HL-60 (cell line): Measurements from ENCODE around the gene SKIC8.

Source experiments
- GABPA ChIP-seq: IDR thresholded peaks from 2 replicates; pipeline ENCODE4 v1.6.1; 2012; ENCODE audit warnings: low read depth
- POLR2AphosphoS5 ChIP-seq: IDR thresholded peaks from 2 replicates; pipeline ENCODE4 v1.6.1; 2012; ENCODE audit warnings: low read depth
- TF ChIP-seq, protein P1 (sequence below): IDR thresholded peaks from one replicate; pipeline ENCODE4 v1.5.1; 2011; ENCODE audit warnings: low read length, control low read depth, inconsistent platforms; ENCODE audit not compliant: insufficient read depth
- TF ChIP-seq, protein P2 (sequence below): IDR thresholded peaks from 2 replicates; pipeline ENCODE4 v1.6.1; 2012; ENCODE audit warnings: low read depth; ENCODE audit not compliant: insufficient replicate concordance

- TF ChIP-seq, protein P1, sequence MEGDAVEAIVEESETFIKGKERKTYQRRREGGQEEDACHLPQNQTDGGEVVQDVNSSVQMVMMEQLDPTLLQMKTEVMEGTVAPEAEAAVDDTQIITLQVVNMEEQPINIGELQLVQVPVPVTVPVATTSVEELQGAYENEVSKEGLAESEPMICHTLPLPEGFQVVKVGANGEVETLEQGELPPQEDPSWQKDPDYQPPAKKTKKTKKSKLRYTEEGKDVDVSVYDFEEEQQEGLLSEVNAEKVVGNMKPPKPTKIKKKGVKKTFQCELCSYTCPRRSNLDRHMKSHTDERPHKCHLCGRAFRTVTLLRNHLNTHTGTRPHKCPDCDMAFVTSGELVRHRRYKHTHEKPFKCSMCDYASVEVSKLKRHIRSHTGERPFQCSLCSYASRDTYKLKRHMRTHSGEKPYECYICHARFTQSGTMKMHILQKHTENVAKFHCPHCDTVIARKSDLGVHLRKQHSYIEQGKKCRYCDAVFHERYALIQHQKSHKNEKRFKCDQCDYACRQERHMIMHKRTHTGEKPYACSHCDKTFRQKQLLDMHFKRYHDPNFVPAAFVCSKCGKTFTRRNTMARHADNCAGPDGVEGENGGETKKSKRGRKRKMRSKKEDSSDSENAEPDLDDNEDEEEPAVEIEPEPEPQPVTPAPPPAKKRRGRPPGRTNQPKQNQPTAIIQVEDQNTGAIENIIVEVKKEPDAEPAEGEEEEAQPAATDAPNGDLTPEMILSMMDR = no peak
- no peak for TF ChIP-seq POLR2AphosphoS5
- no peak for TF ChIP-seq GABPA
- TF ChIP-seq, protein P2, sequence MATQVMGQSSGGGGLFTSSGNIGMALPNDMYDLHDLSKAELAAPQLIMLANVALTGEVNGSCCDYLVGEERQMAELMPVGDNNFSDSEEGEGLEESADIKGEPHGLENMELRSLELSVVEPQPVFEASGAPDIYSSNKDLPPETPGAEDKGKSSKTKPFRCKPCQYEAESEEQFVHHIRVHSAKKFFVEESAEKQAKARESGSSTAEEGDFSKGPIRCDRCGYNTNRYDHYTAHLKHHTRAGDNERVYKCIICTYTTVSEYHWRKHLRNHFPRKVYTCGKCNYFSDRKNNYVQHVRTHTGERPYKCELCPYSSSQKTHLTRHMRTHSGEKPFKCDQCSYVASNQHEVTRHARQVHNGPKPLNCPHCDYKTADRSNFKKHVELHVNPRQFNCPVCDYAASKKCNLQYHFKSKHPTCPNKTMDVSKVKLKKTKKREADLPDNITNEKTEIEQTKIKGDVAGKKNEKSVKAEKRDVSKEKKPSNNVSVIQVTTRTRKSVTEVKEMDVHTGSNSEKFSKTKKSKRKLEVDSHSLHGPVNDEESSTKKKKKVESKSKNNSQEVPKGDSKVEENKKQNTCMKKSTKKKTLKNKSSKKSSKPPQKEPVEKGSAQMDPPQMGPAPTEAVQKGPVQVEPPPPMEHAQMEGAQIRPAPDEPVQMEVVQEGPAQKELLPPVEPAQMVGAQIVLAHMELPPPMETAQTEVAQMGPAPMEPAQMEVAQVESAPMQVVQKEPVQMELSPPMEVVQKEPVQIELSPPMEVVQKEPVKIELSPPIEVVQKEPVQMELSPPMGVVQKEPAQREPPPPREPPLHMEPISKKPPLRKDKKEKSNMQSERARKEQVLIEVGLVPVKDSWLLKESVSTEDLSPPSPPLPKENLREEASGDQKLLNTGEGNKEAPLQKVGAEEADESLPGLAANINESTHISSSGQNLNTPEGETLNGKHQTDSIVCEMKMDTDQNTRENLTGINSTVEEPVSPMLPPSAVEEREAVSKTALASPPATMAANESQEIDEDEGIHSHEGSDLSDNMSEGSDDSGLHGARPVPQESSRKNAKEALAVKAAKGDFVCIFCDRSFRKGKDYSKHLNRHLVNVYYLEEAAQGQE = no peak
Observed at GRCh38 chr15:78322243-78322642, 22.8 kb upstream of the SKIC8 start.
